Activated CD8-positive, alpha-beta memory T cell treated with anti-CD3 and anti-CD28 coated beads, Interleukin-2, amount 50 U/mL, for 48 hours (primary cell): ENCODE data around the gene GNG13.
"Not testable (repeated sequence)": the region's sequence is repeated elsewhere in the genome, so short reads cannot be mapped to it uniquely, and the experiment has no call there.

Source experiments
- DNase-seq: peaks from one replicate; pipeline ENCODE4 v3.0.0-alpha.2; 2020

Gene GNG13

GRCh38 chr16:776824-777223, 23.7 kb downstream of the GNG13 start:
- DNase-seq: no peak

DNA sequence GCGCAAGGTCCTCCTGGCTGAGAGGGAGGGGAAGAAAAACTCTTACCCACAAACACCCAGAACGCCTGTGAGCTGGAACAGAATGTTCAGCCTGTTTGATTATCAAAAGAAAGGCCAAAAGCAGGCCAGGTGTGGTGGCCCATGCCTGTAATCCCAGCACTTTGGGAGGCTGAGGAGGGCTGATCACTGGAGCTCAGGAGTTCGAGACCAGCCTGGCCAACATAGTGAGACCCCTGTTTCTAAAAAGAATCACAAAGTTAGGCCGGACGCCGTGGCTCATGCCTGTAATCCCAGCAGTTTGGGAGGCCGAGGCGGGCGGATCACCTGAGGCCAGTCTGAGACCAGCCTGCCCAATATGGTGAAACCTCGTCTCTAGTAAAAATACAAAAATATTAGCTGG, 24.2 kb downstream of the GNG13 start:
- not testable (repeated sequence) for DNase-seq

DNA sequence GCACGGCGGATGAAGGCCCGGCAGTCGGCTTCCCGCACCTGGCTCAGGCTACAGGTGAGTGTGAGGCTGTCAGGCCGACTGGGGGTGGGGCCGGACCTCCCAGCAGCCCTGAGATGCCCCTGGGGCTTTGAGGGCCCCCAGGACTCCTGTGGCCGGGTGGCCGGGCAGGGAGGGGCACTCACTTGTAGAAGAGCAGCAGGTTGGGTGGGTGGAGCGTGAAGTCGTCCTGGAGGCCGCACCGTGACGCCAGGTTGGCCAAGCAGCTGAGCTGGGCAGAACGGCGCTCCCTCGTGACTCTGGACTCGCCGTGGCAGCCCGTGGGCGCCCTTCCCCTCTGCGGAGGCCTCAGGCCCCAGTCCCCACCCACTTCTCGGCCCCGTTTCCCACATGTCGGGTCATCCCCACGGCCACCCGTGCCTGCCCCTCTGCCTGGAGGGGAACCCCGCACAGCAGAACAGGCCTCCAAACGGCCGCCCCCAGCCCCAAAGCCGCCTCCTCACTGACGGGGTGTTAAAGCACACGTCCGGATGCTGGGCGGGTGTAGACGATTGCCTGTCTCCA, 25.2 kb downstream of the GNG13 start:
- no peak for DNase-seq

DNA sequence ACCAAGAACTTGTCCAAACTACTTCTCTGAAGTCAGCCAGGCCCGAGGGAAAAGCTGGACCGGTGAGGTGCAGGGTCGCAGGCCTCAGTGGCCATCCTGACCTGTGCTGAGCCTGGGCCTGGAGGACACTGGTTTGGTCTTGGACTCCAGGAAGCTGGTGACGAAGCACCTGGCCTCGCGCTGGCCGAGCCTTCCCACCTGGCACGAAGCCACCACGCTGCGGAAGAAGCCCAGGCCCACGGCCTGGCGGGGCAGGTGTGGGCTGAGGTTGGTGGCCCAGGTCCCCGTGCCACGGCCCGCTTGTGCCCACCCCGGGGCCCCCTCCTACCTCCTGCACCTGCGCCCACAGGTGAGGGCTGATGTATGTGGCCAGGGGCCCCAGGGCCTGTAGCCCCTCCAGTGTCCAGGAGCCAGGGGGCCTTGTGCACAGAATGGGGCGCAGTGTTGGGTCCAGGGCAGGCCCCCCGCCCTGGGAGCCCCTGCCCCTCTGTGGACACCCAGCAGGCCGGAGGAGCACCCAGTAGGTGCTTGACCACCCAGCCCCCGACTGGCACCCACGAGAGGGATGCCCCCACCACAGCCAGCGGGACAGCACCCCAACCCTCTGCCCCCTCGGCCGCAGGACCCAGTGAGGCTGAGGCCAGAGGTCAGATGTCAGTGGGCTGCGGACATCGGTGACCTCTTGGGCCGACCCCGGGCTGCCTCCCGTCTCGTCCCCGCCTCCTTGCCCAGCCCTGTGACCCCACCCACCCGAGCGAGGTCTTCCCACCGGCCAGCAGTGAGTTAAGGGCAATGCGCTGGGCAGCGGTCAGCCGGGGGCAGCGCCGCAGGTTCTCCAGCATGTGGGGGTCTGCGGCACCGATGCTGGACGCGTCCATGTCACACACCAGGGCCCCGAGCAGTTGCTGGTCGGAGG, 26.2 kb downstream of the GNG13 start:
- DNase-seq: no peak

DNA sequence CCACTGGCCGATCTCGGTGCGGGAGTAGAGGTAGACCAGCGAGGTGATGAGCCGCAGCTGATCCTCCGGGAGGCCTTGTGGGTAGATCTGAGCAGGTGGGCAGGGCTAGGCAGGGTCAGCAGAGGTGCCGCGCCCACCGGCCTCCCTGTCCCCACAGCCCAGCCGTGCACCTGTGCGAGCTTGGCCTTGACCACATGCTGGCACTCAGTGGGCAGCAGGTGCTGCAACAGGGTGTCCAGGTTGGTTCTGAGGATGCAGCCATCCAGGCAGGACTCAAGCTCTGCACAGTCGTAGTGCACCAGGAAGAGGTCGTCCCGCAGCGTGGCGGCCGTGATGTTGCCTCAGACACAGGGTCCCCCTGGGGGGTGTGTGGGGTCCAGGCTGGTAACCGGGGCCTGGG, 27.6 kb downstream of the GNG13 start:
- DNase-seq: no peak

GRCh38 chr16:770411-770810, 30.1 kb downstream of the GNG13 start:
- no peak for DNase-seq

GRCh38 chr16:769934-770333, 30.6 kb downstream of the GNG13 start:
- no peak for DNase-seq

GRCh38 chr16:769184-769784, 31.2 kb downstream of the GNG13 start:
- DNase-seq: no peak

DNA sequence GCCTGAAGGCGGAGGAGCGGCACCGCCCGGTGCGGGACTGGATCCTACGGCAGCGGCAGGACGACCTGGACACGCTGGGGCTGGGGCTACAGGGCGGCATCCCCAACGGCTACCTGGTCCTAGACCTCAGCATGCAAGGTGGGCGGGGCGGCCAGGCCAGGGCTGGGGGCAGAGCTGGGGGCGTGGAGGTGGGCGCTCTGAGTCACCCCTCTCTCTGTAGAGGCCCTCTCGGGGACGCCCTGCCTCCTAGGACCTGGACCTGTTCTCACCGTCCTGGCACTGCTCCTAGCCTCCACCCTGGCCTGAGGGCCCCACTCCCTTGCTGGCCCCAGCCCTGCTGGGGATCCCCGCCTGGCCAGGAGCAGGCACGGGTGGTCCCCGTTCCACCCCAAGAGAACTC, 32.1 kb downstream of the GNG13 start:
- DNase-seq: no peak

DNA sequence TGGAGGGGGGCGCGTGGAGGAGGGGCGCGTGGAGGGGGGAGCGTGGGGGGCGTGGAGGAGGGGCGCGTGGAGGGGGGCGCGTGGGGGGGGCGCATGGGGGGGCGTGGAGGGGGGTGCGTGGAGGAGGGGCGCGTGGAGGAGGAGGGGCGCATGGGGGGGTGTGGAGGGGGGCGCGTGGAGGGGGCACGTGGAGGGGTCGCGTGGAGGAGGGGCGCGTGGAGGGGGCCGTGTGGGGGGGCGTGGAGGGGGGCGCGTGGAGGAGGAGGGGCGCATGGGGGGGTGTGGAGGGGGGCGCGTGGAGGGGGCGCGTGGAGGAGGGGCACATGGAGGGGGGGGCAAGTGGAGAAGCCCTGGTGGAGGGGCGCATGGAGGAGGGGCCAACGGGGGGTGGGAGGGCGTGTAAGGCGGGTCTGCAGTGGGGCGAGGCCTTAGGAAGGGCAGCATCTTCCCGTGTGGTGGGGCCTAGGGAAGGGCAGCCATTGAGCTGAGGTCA, 32.7 kb downstream of the GNG13 start:
- no peak for DNase-seq

- no peak for DNase-seq
Measured at GRCh38 chr16:766820-767640, 33.5 kb downstream of the GNG13 start.

DNA sequence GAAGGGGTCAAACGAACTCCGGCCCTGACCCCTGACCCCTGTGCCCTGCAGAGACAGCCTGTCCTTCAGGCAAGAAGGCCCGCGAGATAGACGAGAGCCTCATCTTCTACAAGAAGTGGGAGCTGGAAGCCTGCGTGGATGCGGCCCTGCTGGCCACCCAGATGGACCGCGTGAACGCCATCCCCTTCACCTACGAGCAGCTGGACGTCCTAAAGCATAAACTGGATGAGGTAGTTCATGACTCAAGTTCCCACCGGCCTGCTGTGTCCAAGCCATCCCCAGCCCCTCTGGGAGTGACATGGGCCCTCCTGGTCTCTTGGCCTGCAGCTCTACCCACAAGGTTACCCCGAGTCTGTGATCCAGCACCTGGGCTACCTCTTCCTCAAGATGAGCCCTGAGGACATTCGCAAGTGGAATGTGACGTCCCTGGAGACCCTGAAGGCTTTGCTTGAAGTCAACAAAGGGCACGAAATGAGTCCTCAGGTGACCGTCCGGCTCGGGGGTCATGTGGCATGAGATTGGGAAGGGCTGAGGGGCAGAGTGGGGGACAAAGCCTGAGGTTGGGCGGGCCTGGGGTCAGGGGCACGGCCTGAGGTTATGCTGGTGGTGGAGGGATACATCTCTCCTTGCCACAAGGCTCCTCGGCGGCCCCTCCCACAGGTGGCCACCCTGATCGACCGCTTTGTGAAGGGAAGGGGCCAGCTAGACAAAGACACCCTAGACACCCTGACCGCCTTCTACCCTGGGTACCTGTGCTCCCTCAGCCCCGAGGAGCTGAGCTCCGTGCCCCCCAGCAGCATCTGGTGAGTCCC, 34.3 kb downstream of the GNG13 start:
- DNase-seq: no peak

GRCh38 chr16:765488-765865, 35.1 kb downstream of the GNG13 start:
- no peak for DNase-seq

- no peak for DNase-seq
Measured at GRCh38 chr16:764848-765487, 35.6 kb downstream of the GNG13 start.

- DNase-seq: no peak
Measured at GRCh38 chr16:764184-764750, 36.3 kb downstream of the GNG13 start.

DNA sequence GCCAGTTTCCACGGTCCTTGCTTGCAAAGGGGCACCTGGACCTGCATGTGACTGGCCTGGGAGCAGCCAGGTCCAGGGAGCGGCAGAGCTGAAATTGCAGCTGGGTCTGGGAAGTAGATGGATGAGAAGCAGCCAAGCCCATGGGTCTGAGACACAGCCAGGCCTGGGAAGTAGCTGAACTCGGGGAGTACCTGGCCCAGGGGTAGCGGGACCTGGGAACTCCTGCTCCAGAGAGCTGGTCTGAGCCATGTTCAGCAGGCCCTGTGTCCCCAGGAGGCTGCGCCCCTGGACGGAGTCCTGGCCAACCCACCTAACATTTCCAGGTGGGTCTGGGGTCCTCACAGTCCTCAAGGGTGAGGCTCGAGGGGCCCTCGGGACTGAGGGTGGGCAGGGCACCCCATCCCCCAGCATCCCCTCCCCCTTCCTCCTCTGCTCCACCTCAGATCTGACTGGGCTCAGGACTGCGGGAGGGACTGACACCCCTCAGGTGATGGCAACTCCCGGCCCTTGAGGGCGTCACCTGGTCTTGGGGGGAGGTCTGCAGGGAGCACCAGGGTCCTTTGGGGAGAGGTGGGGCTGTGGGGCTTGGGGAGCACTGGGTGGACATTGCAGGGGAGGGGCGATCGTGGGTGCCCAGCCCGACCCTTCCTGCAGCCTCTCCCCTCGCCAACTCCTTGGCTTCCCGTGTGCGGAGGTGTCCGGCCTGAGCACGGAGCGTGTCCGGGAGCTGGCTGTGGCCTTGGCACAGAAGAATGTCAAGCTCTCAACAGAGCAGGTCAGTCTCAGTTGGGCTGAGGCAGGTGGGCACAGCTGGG, 37.0 kb downstream of the GNG13 start:
- no peak for DNase-seq

DNA sequence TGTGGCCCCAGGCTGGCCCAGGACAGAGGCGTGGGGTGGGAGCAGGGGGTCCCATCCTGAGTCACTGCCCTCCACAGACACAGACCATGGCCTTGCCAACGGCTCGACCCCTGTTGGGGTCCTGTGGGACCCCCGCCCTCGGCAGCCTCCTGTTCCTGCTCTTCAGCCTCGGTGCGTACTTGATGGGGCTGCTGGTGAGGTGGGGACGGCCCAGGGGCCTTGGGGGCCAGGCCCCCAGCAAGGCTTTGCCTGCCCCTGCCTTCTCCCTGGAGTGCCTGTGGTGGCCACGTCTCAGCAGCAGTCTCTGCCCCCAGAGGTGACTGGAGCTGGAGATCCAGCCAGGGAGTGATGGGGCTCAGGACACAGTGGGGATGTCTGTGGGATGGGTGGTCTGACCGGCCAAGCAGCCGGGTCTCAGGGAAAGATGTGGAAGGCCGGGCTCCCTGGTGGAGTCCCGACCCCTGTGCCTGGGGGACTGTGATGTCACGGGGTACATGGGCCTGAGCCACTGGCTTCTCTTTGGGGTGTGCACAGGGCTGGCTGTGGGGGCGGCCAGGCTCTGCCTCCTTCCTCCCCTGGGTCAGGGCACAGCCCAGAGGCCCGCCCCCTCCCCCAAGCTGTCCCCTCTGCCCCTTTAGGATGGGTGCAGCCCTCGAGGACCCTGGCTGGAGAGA, 37.8 kb downstream of the GNG13 start:
- DNase-seq: no peak

- DNase-seq: no peak
Measured at GRCh38 chr16:761625-762513, 38.7 kb downstream of the GNG13 start.
